Neural cell (in vitro differentiated cells): ENCODE data around the gene GDPD2. TPM values are rescaled to one million over a fixed set of nuclear protein-coding genes. Genes with fewer than 3 reads are reported as not detected.
A peak's percentile ranks its signal among the peaks of the same experiment; 100 is the strongest.

Experiments used
- H2AFZ ChIP-seq: fragments of 200-600, 300-800 bp; sonication (generic), shearing (Covaris generic); 2 replicates; pipeline ENCODE4 v1.6.0; 2014; ENCODE audit warnings: low read depth, mild to moderate bottlenecking, antibody characterized with exemption, low read length, moderate library complexity
- H3F3A ChIP-seq: fragments of 200-600 bp; shearing (Covaris generic); 2 replicates; pipeline ENCODE4 v1.6.1; 2016; ENCODE audit warnings: mild to moderate bottlenecking, moderate library complexity, mixed read lengths, antibody characterized with exemption, low read length; ENCODE audit not compliant: insufficient read depth, poor library complexity, severe bottlenecking
- H3K27ac ChIP-seq: fragments of 200-600, 300-800 bp; sonication (generic), shearing (Covaris generic); 2 replicates; pipeline ENCODE4 v1.5.1; 2014; ENCODE audit warnings: mild to moderate bottlenecking, low read length, moderate library complexity
- H3K27me3 ChIP-seq: fragments of 300-800, 200-600 bp; sonication (generic), shearing (Covaris generic); 2 replicates; pipeline ENCODE4 v1.6.0; 2014; ENCODE audit warnings: mild to moderate bottlenecking, low read depth, low read length, moderate library complexity; ENCODE audit not compliant: insufficient read depth
- H3K36me3 ChIP-seq: fragments of 300-800, 200-600 bp; sonication (generic), shearing (Covaris generic); 2 replicates; pipeline ENCODE4 v1.5.1; 2014; ENCODE audit warnings: mild to moderate bottlenecking, antibody characterized with exemption, low read length, moderate library complexity; ENCODE audit not compliant: insufficient read depth
- H3K4me2 ChIP-seq: fragments of 300-800, 200-600 bp; sonication (generic), shearing (Covaris generic); 2 replicates; pipeline ENCODE4 v1.6.0; 2014; ENCODE audit warnings: mild to moderate bottlenecking, low read length
- H3K4me3 ChIP-seq: fragments of 300-800, 200-600 bp; sonication (generic), shearing (Covaris generic); 2 replicates; pipeline ENCODE4 v1.5.1; 2014; ENCODE audit warnings: mild to moderate bottlenecking, low read length, moderate library complexity
- H3K79me2 ChIP-seq: fragments of 200-600 bp; shearing (Covaris generic); replicated peaks from 2 replicates; pipeline ENCODE4 v1.6.0; 2014; ENCODE audit warnings: mild to moderate bottlenecking, low read length, moderate library complexity; ENCODE audit not compliant: insufficient read depth
- H3K9ac ChIP-seq: fragments of 300-800, 200-600 bp; sonication (generic), shearing (Covaris generic); 2 replicates; pipeline ENCODE4 v1.6.1; 2016; ENCODE audit warnings: mild to moderate bottlenecking, low read length, mixed read lengths
- H3K9me2 ChIP-seq: fragments of 200-600 bp; shearing (Covaris generic); 2 replicates; pipeline ENCODE4 v1.6.1; 2016; ENCODE audit warnings: mild to moderate bottlenecking, low read length, mixed read lengths; ENCODE audit not compliant: insufficient read depth
- H3K9me3 ChIP-seq: fragments of 200-600, 300-800 bp; sonication (generic), shearing (Covaris generic); 2 replicates; pipeline ENCODE4 v1.6.1; 2016; ENCODE audit warnings: mild to moderate bottlenecking, mixed run types, low read length, moderate library complexity, mixed read lengths
- H4K20me1 ChIP-seq: fragments of 200-600 bp; shearing (Covaris generic); 2 replicates; pipeline ENCODE4 v1.6.1; 2016; ENCODE audit warnings: mild to moderate bottlenecking, mixed run types; ENCODE audit not compliant: insufficient read depth
- EP300 ChIP-seq: fragments of 450-650 bp; conservative IDR thresholded peaks from 2 replicates; pipeline ENCODE4 v1.6.1; 2014; ENCODE audit warnings: antibody characterized with exemption, mild to moderate bottlenecking, moderate library complexity; ENCODE audit not compliant: poor library complexity, severe bottlenecking
- EZH2 ChIP-seq: fragments of 200-600, 300-800 bp; shearing (Covaris generic), sonication (generic); IDR thresholded peaks from 2 replicates; pipeline ENCODE4 v1.6.1; 2014; ENCODE audit warnings: antibody characterized with exemption, low read length, borderline replicate concordance, mild to moderate bottlenecking; ENCODE audit not compliant: insufficient read depth, poor library complexity, severe bottlenecking
- MXI1 ChIP-seq: fragments of 450-650 bp; conservative IDR thresholded peaks from 2 replicates; pipeline ENCODE4 v1.6.1; 2014; ENCODE audit warnings: antibody characterized with exemption, mild to moderate bottlenecking; ENCODE audit not compliant: poor library complexity, severe bottlenecking
- POLR2AphosphoS5 ChIP-seq: IDR thresholded peaks from 2 replicates; pipeline ENCODE4 v1.6.1; 2012
- RAD21 ChIP-seq: fragments of 450-650 bp; conservative IDR thresholded peaks from 2 replicates; pipeline ENCODE4 v1.6.1; 2014; ENCODE audit warnings: antibody characterized with exemption, mild to moderate bottlenecking, moderate library complexity
- REST ChIP-seq: IDR thresholded peaks from 2 replicates; pipeline ENCODE4 v1.6.1; 2012; ENCODE audit warnings: borderline replicate concordance
- SMC3 ChIP-seq: fragments of 450-650 bp; conservative IDR thresholded peaks from 2 replicates; pipeline ENCODE4 v1.6.1; 2014; ENCODE audit warnings: antibody characterized with exemption, mild to moderate bottlenecking, moderate library complexity; ENCODE audit not compliant: poor library complexity
- TAF1 ChIP-seq: IDR thresholded peaks from 2 replicates; pipeline ENCODE4 v1.6.1; 2012; ENCODE audit warnings: low read depth
- polyA plus RNA-seq: library from polyadenylated mRNA; depleted of rRNA; stranded (reverse); fragments of >200 nt; gene quantifications from 2 replicates; pipeline ENCODE4 v1.2.3, GENCODE V29; 2014
- TF ChIP-seq, protein P1 (sequence below): fragments of 450-650 bp; IDR thresholded peaks from 2 replicates; pipeline ENCODE4 v1.5.1; 2014; ENCODE audit warnings: antibody characterized with exemption, mild to moderate bottlenecking, moderate library complexity; ENCODE audit not compliant: poor library complexity, severe bottlenecking

GDPD2 gene
- polyA plus RNA-seq, 1 donor from 2014 or later, result not detected

DNA sequence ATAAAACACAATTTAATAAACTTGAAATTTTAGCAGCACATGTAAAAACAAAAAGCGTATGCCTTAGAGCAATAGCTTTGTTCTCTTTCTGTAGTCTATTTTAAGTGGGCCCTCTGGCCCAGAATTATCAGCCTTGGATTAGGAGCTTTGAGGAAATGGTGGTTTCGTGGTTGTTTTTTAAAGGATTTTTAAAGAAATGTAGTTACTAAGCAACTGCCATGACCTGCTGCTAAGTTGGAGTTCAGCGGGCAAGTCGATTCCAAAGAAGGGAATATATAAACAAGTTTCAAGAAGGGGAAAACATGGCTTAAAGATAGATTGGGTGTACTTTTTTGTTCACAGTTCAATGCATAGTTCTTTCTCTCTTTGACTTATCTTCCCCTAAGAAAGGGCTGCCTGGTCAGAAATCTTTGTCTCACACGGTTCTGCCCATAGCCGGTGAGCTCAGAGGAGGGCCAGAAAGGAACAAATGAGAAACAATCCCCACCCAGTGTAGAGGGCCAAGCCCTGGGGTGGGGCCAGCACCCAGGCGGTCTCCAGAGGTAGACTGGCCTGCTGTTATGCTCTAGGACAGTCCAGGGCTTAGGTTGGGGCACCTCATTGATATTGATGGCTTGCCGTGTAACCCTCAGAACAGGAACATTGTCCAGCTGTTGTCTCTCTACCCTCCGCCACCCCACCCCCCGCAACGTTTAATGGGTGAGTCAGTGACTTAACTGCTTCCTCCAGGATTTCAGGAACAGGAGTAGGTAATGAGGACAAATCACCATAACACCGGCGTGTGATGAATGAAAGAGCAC is 54.0 kb downstream of the GDPD2 start:
- no peaks in the 10 kb centered on the region for H3K36me3 ChIP-seq
- H4K20me1 ChIP-seq, result no peaks in the 10 kb centered on the region
- H3K27me3 ChIP-seq, result no peaks in the 10 kb centered on the region
- no peaks in the 10 kb centered on the region for H3K9me3 ChIP-seq
- no peak overlapping the region for H3K27ac ChIP-seq
- H3K9ac ChIP-seq, result no peak overlapping the region
- H2AFZ ChIP-seq, result no peak overlapping the region
- H3F3A ChIP-seq, result no peaks in the 10 kb centered on the region
- H3K79me2 ChIP-seq, result peaks cover 11% of the 10 kb centered on the region
- TF ChIP-seq REST, result no peak
- TF ChIP-seq, protein P1, sequence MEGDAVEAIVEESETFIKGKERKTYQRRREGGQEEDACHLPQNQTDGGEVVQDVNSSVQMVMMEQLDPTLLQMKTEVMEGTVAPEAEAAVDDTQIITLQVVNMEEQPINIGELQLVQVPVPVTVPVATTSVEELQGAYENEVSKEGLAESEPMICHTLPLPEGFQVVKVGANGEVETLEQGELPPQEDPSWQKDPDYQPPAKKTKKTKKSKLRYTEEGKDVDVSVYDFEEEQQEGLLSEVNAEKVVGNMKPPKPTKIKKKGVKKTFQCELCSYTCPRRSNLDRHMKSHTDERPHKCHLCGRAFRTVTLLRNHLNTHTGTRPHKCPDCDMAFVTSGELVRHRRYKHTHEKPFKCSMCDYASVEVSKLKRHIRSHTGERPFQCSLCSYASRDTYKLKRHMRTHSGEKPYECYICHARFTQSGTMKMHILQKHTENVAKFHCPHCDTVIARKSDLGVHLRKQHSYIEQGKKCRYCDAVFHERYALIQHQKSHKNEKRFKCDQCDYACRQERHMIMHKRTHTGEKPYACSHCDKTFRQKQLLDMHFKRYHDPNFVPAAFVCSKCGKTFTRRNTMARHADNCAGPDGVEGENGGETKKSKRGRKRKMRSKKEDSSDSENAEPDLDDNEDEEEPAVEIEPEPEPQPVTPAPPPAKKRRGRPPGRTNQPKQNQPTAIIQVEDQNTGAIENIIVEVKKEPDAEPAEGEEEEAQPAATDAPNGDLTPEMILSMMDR, result no peak
- TF ChIP-seq POLR2AphosphoS5, result no peak
- TF ChIP-seq MXI1, result no peak
- TF ChIP-seq EP300, result no peak
- no peaks in the 10 kb centered on the region for H3K9me2 ChIP-seq
- no peak overlapping the region for H3K4me2 ChIP-seq
- H3K4me3 ChIP-seq, result peak overlapping the region; percentile 5

DNA sequence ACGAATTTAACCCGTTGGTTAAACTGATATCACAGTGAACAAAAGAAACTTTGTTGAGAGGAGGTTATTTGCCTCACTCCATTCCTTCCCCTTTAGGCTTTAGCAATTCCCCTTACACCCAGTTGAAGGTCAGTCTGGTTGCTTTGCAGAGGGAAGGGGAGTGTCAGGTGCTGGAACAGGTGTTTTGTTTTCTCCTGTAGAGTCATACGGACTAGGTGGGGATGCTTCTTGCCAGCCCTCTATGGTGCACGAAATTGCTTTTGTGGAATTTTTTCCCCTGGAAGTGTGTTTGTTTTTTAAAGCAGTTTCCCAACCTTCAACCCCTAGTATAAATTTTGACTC is 54.6 kb downstream of the GDPD2 start:
- Histone ChIP-seq H2AFZ (no peak overlapping the region), H3K27ac (no peak overlapping the region), H3K9ac (no peak overlapping the region), H3K4me2 (no peak overlapping the region), H3K9me2 (no peaks in the 10 kb centered on the region), H4K20me1 (no peaks in the 10 kb centered on the region), H3K27me3 (no peaks in the 10 kb centered on the region), H3K9me3 (no peaks in the 10 kb centered on the region), H3K79me2 (peaks cover 11% of the 10 kb centered on the region), H3F3A (no peaks in the 10 kb centered on the region), H3K4me3 (no peak overlapping the region), H3K36me3 (no peaks in the 10 kb centered on the region)
- TF ChIP-seq SMC3, result no peak
- no peak for TF ChIP-seq TAF1
- no peak for TF ChIP-seq EP300
- TF ChIP-seq, protein P1, result no peak
- TF ChIP-seq POLR2AphosphoS5, result no peak
- TF ChIP-seq MXI1, result no peak
- no peak for TF ChIP-seq REST
- no peak for TF ChIP-seq RAD21
- no peak for TF ChIP-seq EZH2
